Heart left ventricle (tissue), 16 donors: ENCODE measurements around the gene CALML5. TPM values are rescaled to one million over a fixed set of nuclear protein-coding genes. Genes with fewer than 3 reads are reported as not detected.

ENCODE experiments used
- ATAC-seq, 4 donors: fragments of 200-7000 bp; cut with Tn5 transposase; one replicate each; pipeline ENCODE4 v1.9.1; 2020 to 2022; ENCODE audit warnings: moderate library complexity in 4 of 4, mild to moderate bottlenecking in 3 of 4, moderate number of reproducible peaks in 1 of 4
- DNase-seq, 5 donors: peaks; one replicate each; pipeline ENCODE4 v3.0.0-alpha.2; 2020
- H3K27ac ChIP-seq, 12 donors: fragments of 200-600 bp; sonication (generic) in 4 of 12; one replicate each; pipeline versions ENCODE4 v1.5.0 to v1.8.0; 2016 to 2022; ENCODE audit warnings: mild to moderate bottlenecking in 2 of 12
- H3K27me3 ChIP-seq, 9 donors: fragments of 200-600 bp; sonication (generic) in 2 of 9; one replicate each; pipeline versions ENCODE4 v1.5.1 to v1.8.0; 2016 to 2022; ENCODE audit warnings: mild to moderate bottlenecking in 3 of 9
- H3K36me3 ChIP-seq, 9 donors: fragments of 200-600 bp; sonication (generic) in 2 of 9; one replicate each; pipeline versions ENCODE4 v1.5.0 to v1.8.0; 2018 to 2022; ENCODE audit warnings: mild to moderate bottlenecking in 2 of 9
- H3K4me1 ChIP-seq, 12 donors: fragments of 200-600 bp; sonication (generic) in 4 of 12; one replicate each; pipeline versions ENCODE4 v1.5.0 to v1.8.0; 2016 to 2022; ENCODE audit warnings: mild to moderate bottlenecking in 3 of 12
- H3K4me3 ChIP-seq, 12 donors: fragments of 200-600 bp; sonication (generic) in 4 of 12; one replicate each; pipeline versions ENCODE4 v1.5.0 to v1.8.0; 2017 to 2022; ENCODE audit warnings: mild to moderate bottlenecking in 9 of 12, moderate library complexity in 4 of 12
- H3K9me3 ChIP-seq, 12 donors: fragments of 200-600 bp; sonication (generic) in 4 of 12; one replicate each; pipeline versions ENCODE4 v1.5.0 to v1.8.0; 2016 to 2022; ENCODE audit warnings: mild to moderate bottlenecking in 1 of 12
- CTCF ChIP-seq, 12 donors: fragments of 200-600 bp; sonication (generic) in 4 of 12; IDR thresholded peaks; one replicate each; pipeline versions ENCODE4 v1.5.0 to v1.8.0; 2018 to 2022; ENCODE audit warnings: antibody characterized with exemption in 12 of 12, mild to moderate bottlenecking in 5 of 12
- POLR2A ChIP-seq, 2 donors: fragments of 450-650 bp; IDR thresholded peaks; one replicate each; pipeline ENCODE4 v1.6.1; 2017; ENCODE audit warnings: antibody characterized with exemption in 2 of 2, mild to moderate bottlenecking in 2 of 2, moderate library complexity in 2 of 2
- WGBS, 4 donors: extraction: QIAGEN DNeasy Blood & Tissue Kit in 2 of 4; methylation state at CpG; one replicate each; pipeline versions ENCODE4 v1.1.5 to v1.1.7; 2013 to 2018; 5-methylcytosine and 5-hydroxymethylcytosine counted together
- intact Hi-C, 10 donors: fragments of 100-400 bp; cut with DNase I; formaldehyde crosslinking; loops; one replicate each; pipeline versions ENCODE4 v1.11.1 to v1.14.2; 2022
- polyA plus RNA-seq, 2 donors: library from polyadenylated mRNA; stranded (reverse); fragments of 200-250 nt; gene quantifications; one replicate each; pipeline ENCODE4 v1.2.3, GENCODE V29; 2013
- total RNA-seq, 9 donors: library from RNA; depleted of rRNA in 2 of 9; stranded (reverse); fragments of >200 nt in 2 of 9; fragmentation: NEBNext Ultra II Directional in 3 of 9; extraction: Animal tissue kit (Norgen Biotek cat#: 25700) in 3 of 9; gene quantifications; one replicate each; pipeline versions ENCODE4 v1.1.0 to v1.2.4, GENCODE V29; 2016 to 2023
- donor health status: ischemic (EF 13 %, LVEDD 7.1; RV severe dilation, severe dysfunction).
- donor health status: healthy with polysubstance abuse.
- donor health status: DM: no; HTN: yes; CAD: no.
- donor health status: DM: no; HTN: no; CAD: no.
- donor health status: ischemic (EF 25% LVEDD 6.9; RV normal size, moderate dysfunction).
- donor health status: ischemic (EF 25% LVEDD 5.7; RV mildly dilated, moderate dysfunction).
- donor health status: healthy.
- donor health status: DM: yes; HTN: yes; CAD: no.
- donor health status: ischemic (EF 35%, LVEDD 5.7; RV mildly dilated, moderate dysfunction).
- donor health status: nonischemic (EF 11% LVEDD 7.7; RV severe dilation, severe dysfunction).
- donor health status: DM: yes; HTN: yes; CAD: no.
- donor health status: PGD.
- donor health status: ischemic (EF 29% LVEDD 5.4; RV normal size, mild dysfunction).
- donor health status: nonischemic (EF 23%, LVEDD 6.1; RV moderate dilation, normal function).

CALML5 gene
- total and polyA plus RNA-seq, 11 donors: not detected

GRCh38 chr10:5492929-5493576 lies 6.3 kb downstream of the CALML5 start:
- Histone ChIP-seq H3K4me1 (no peaks in the 10 kb centered on the region), H3K27ac (no peak overlapping the region), H3K9me3 (peaks cover 0 to 9% (median 0%) of the 10 kb centered on the region in 12 donors), H3K27me3 (no peaks in the 10 kb centered on the region), H3K4me3 (no peak overlapping the region), H3K36me3 (no peaks in the 10 kb centered on the region)
- 92 to 94% (median 93%) methylated on average over 9 to 13 of the region's 13 CpGs for WGBS, 4 donors
- TF ChIP-seq CTCF (IDR thresholded peaks at IDR 0.05) (no peak), POLR2A (IDR thresholded peaks at IDR 0.05) (no peak)
- ATAC-seq (no peak), DNase-seq (no peak)
- intact Hi-C loops: no loop called here

GRCh38 chr10:5492322-5492855 lies 7.0 kb downstream of the CALML5 start:
- ATAC-seq (no peak), DNase-seq (no peak)
- peaks cover 0 to 9% (median 0%) of the 10 kb centered on the region in 12 donors for H3K9me3 ChIP-seq
- 95 to 96% (median 96%) methylated on average over 3 to 4 of the region's 4 CpGs for WGBS, 4 donors
- no peaks in the 10 kb centered on the region for H3K27me3 ChIP-seq
- TF ChIP-seq CTCF (IDR thresholded peaks at IDR 0.05) (no peak), POLR2A (IDR thresholded peaks at IDR 0.05) (no peak)
- intact Hi-C loops: no loop called here
- H3K27ac ChIP-seq: no peak overlapping the region
- H3K36me3 ChIP-seq: no peaks in the 10 kb centered on the region
- H3K4me1 ChIP-seq: no peaks in the 10 kb centered on the region
- no peak overlapping the region for H3K4me3 ChIP-seq

GRCh38 chr10:5491477-5491876 lies 7.9 kb downstream of the CALML5 start:
- Histone ChIP-seq H3K27ac (no peak overlapping the region), H3K9me3 (peaks cover 0 to 9% (median 0%) of the 10 kb centered on the region in 12 donors), H3K4me3 (no peak overlapping the region), H3K27me3 (peaks cover 0 to under 1% (median 0%) of the 10 kb centered on the region in 9 donors), H3K36me3 (no peaks in the 10 kb centered on the region), H3K4me1 (no peaks in the 10 kb centered on the region)
- intact Hi-C loops: no loop called here
- no peak for TF ChIP-seq CTCF (IDR thresholded peaks at IDR 0.05)
- TF ChIP-seq POLR2A (IDR thresholded peaks at IDR 0.05): no peak
- WGBS, 4 donors: 85 to 97% (median 93%) methylated on average over 7 of the region's 7 CpGs
- DNase-seq: no peak
- no peak for ATAC-seq

GRCh38 chr10:5490698-5491464 lies 8.5 kb downstream of the CALML5 start:
- intact Hi-C loops: no loop called here
- no peak for DNase-seq

More at GRCh38 chr10:5490698-5491464, 8.5 kb downstream of the CALML5 start:
- Histone ChIP-seq H3K27me3 (peaks cover 0 to 6% (median 0%) of the 10 kb centered on the region in 9 donors), H3K9me3 (peaks cover 0 to 9% (median 0%) of the 10 kb centered on the region in 12 donors), H3K4me1 (no peaks in the 10 kb centered on the region), H3K36me3 (no peaks in the 10 kb centered on the region), H3K27ac (no peak overlapping the region), H3K4me3 (no peak overlapping the region)
- ATAC-seq: no peak
- 86 to 91% (median 89%) methylated on average over 10 of the region's 10 CpGs for WGBS, 4 donors
- no peak for TF ChIP-seq CTCF (IDR thresholded peaks at IDR 0.05)
- no peak for TF ChIP-seq POLR2A (IDR thresholded peaks at IDR 0.05)
